Mesodermal cell (in vitro differentiated cells): ENCODE measurements around the gene GPR155.

ENCODE experiments used
- H3K27ac ChIP-seq: 2 replicates; pipeline ENCODE4 v1.7.0; 2013; ENCODE audit warnings: mild to moderate bottlenecking, low read depth, low read length, moderate library complexity; ENCODE audit not compliant: severe bottlenecking
- H3K36me3 ChIP-seq: 2 replicates; pipeline ENCODE4 v1.7.1; 2013; ENCODE audit warnings: mild to moderate bottlenecking, low read length, moderate library complexity; ENCODE audit not compliant: control insufficient read depth, insufficient read depth
- H3K4me1 ChIP-seq: one replicate; pipeline ENCODE4 v1.7.1; 2013; ENCODE audit warnings: mild to moderate bottlenecking, low read length; ENCODE audit not compliant: insufficient read depth, control insufficient read depth, poor library complexity, severe bottlenecking
- H3K4me3 ChIP-seq: 2 replicates; pipeline ENCODE4 v1.7.0; 2013; ENCODE audit warnings: low read length, control low read depth, mild to moderate bottlenecking; ENCODE audit not compliant: insufficient read depth, poor library complexity, severe bottlenecking; ENCODE audit errors: extremely low read depth
- H3K9me3 ChIP-seq: 2 replicates; pipeline ENCODE4 v1.7.1; 2013; ENCODE audit warnings: mild to moderate bottlenecking, low read length, moderate library complexity; ENCODE audit not compliant: control insufficient read depth
- WGBS, 2 experiments: methylation state at CpG; one replicate each; pipeline ENCODE4 v1.1.5; 2013; ENCODE audit warnings: missing lambda C conversion rate in 2 of 2; ENCODE audit not compliant: insufficient coverage in 2 of 2; 5-methylcytosine and 5-hydroxymethylcytosine counted together

The GPR155 gene

GRCh38 chr2:174465327-174465726 is 21.5 kb downstream of the GPR155 start:
- no peaks in the 10 kb centered on the region for H3K4me1 ChIP-seq
- no peak overlapping the region for H3K4me3 ChIP-seq
- 69 to 100% methylated on average over 2 to 3 of the region's 4 CpGs for WGBS, 2 experiments

GRCh38 chr2:174461221-174461620 is 25.6 kb downstream of the GPR155 start:
- Histone ChIP-seq H3K9me3 (no peaks in the 10 kb centered on the region), H3K4me1 (no peaks in the 10 kb centered on the region), H3K27ac (no peak overlapping the region), H3K4me3 (no peak overlapping the region), H3K36me3 (no peaks in the 10 kb centered on the region)
- WGBS, 2 experiments: 40 to 83% methylated on average over 1 of the region's 1 CpG

More at GRCh38 chr2:174465327-174465726, 21.5 kb downstream of the GPR155 start:
- H3K27ac ChIP-seq: no peak overlapping the region
- H3K9me3 ChIP-seq: no peaks in the 10 kb centered on the region
- no peaks in the 10 kb centered on the region for H3K36me3 ChIP-seq

- Histone ChIP-seq H3K27ac (no peak overlapping the region), H3K4me1 (no peaks in the 10 kb centered on the region), H3K36me3 (no peaks in the 10 kb centered on the region), H3K9me3 (no peaks in the 10 kb centered on the region), H3K4me3 (no peak overlapping the region)
- 89% methylated on average over 1 to 2 of the region's 2 CpGs for WGBS, 2 experiments
Observed at GRCh38 chr2:174454566-174454965, 32.3 kb downstream of the GPR155 start.

GRCh38 chr2:174450021-174450816 is 36.6 kb downstream of the GPR155 start:
- Histone ChIP-seq H3K27ac (no peak overlapping the region), H3K36me3 (no peaks in the 10 kb centered on the region), H3K4me1 (no peaks in the 10 kb centered on the region), H3K4me3 (no peak overlapping the region), H3K9me3 (no peaks in the 10 kb centered on the region)
- 88 to 100% methylated on average over 1 to 2 of the region's 4 CpGs for WGBS, 2 experiments

GRCh38 chr2:174449033-174449432 is 37.8 kb downstream of the GPR155 start:
- H3K36me3 ChIP-seq: no peaks in the 10 kb centered on the region
- WGBS, 2 experiments: 83 to 89% methylated on average over 1 of the region's 2 CpGs

GRCh38 chr2:174446531-174446930 is 40.3 kb downstream of the GPR155 start:
- no peak overlapping the region for H3K4me3 ChIP-seq
- no peaks in the 10 kb centered on the region for H3K36me3 ChIP-seq
- no peaks in the 10 kb centered on the region for H3K9me3 ChIP-seq
- 92 to 97% methylated on average over 3 of the region's 4 CpGs for WGBS, 2 experiments
- no peak overlapping the region for H3K27ac ChIP-seq
- peaks cover 4% of the 10 kb centered on the region for H3K4me1 ChIP-seq

More at GRCh38 chr2:174449033-174449432, 37.8 kb downstream of the GPR155 start:
- H3K27ac ChIP-seq: no peak overlapping the region
- no peak overlapping the region for H3K4me3 ChIP-seq
- H3K9me3 ChIP-seq: no peaks in the 10 kb centered on the region
- H3K4me1 ChIP-seq: no peaks in the 10 kb centered on the region

- H3K4me1 ChIP-seq: peaks cover 4% of the 10 kb centered on the region
- H3K36me3 ChIP-seq: no peaks in the 10 kb centered on the region
- no peak overlapping the region for H3K27ac ChIP-seq
- WGBS, 2 experiments: no CpG with 5 or more reads among the region's 3 CpGs
- no peak overlapping the region for H3K4me3 ChIP-seq
- no peaks in the 10 kb centered on the region for H3K9me3 ChIP-seq
Observed at GRCh38 chr2:174445248-174445647, 41.6 kb downstream of the GPR155 start.

GRCh38 chr2:174444761-174445160 is 42.1 kb downstream of the GPR155 start:
- 93 to 96% methylated on average over 2 to 4 of the region's 6 CpGs for WGBS, 2 experiments
- Histone ChIP-seq H3K4me1 (peaks cover 6% of the 10 kb centered on the region), H3K9me3 (no peaks in the 10 kb centered on the region), H3K4me3 (no peak overlapping the region), H3K36me3 (no peaks in the 10 kb centered on the region), H3K27ac (no peak overlapping the region)

GRCh38 chr2:174442546-174443510 is 44.0 kb downstream of the GPR155 start:
- WGBS, 2 experiments: 77 to 88% methylated on average over 3 of the region's 3 CpGs

GRCh38 chr2:174439950-174440349 is 46.9 kb downstream of the GPR155 start:
- WGBS, 2 experiments: 93 to 95% methylated on average over 2 of the region's 2 CpGs
- Histone ChIP-seq H3K4me1 (peaks cover 8% of the 10 kb centered on the region), H3K36me3 (no peaks in the 10 kb centered on the region), H3K9me3 (no peaks in the 10 kb centered on the region), H3K4me3 (no peak overlapping the region), H3K27ac (no peak overlapping the region)

More at GRCh38 chr2:174442546-174443510, 44.0 kb downstream of the GPR155 start:
- no peaks in the 10 kb centered on the region for H3K9me3 ChIP-seq
- peaks cover 8% of the 10 kb centered on the region for H3K4me1 ChIP-seq
- H3K36me3 ChIP-seq: no peaks in the 10 kb centered on the region
- H3K27ac ChIP-seq: peak overlapping the region; percentile 48
- no peak overlapping the region for H3K4me3 ChIP-seq
